Neuron (in vitro differentiated cells): ENCODE data around the gene CLK3.

Experiments
- H2AFZ ChIP-seq: one replicate; pipeline ENCODE4 v1.6.1; 2013; ENCODE audit warnings: low read depth, mild to moderate bottlenecking, inconsistent platforms, low read length, moderate library complexity
- H3K27me3 ChIP-seq: one replicate; pipeline ENCODE4 v1.6.1; 2013; ENCODE audit warnings: low read length; ENCODE audit not compliant: insufficient read depth
- H3K36me3 ChIP-seq: one replicate; pipeline ENCODE4 v1.6.1; 2013; ENCODE audit warnings: low read length; ENCODE audit not compliant: insufficient read depth
- H3K4me1 ChIP-seq: one replicate; pipeline ENCODE4 v1.6.1; 2013; ENCODE audit warnings: low read length; ENCODE audit not compliant: insufficient read depth
- H3K4me3 ChIP-seq: 2 replicates; pipeline ENCODE4 v1.5.1; 2013; ENCODE audit warnings: mild to moderate bottlenecking, low read length, moderate library complexity
- H3K9me3 ChIP-seq: one replicate; pipeline ENCODE4 v1.6.1; 2013; ENCODE audit warnings: low read length

CLK3 gene

GRCh38 chr15:74608786-74609185 is 6.8 kb upstream of the CLK3 start:
- H3K9me3 ChIP-seq = no peaks in the 10 kb centered on the region
- no peaks in the 10 kb centered on the region for H3K36me3 ChIP-seq
- no peaks in the 10 kb centered on the region for H3K27me3 ChIP-seq
- H3K4me3 ChIP-seq = no peak overlapping the region
- H3K4me1 ChIP-seq = no peaks in the 10 kb centered on the region
- H2AFZ ChIP-seq = no peak overlapping the region

DNA sequence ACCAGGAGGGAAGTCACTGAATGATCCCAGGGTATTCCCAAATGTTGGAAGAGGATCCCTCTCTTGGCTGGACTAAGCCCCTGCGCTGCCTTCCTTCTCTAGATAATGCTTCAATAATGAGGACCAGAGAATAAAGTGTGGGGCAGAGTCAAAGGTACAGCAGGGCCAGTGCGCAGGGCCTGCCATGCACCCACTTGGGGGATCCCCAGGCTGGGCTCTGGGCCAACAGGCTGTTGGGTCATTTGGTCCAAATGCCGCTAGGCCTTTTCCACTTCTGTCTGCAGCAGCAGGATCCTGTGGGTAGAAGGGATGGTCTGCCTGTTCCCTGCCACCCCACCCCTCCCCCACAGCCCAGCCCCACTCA is 5.7 kb upstream of the CLK3 start:
- Histone ChIP-seq H3K36me3 (no peaks in the 10 kb centered on the region), H2AFZ (no peak overlapping the region), H3K4me3 (no peak overlapping the region), H3K9me3 (no peaks in the 10 kb centered on the region), H3K27me3 (no peaks in the 10 kb centered on the region), H3K4me1 (peaks cover 4% of the 10 kb centered on the region)

DNA sequence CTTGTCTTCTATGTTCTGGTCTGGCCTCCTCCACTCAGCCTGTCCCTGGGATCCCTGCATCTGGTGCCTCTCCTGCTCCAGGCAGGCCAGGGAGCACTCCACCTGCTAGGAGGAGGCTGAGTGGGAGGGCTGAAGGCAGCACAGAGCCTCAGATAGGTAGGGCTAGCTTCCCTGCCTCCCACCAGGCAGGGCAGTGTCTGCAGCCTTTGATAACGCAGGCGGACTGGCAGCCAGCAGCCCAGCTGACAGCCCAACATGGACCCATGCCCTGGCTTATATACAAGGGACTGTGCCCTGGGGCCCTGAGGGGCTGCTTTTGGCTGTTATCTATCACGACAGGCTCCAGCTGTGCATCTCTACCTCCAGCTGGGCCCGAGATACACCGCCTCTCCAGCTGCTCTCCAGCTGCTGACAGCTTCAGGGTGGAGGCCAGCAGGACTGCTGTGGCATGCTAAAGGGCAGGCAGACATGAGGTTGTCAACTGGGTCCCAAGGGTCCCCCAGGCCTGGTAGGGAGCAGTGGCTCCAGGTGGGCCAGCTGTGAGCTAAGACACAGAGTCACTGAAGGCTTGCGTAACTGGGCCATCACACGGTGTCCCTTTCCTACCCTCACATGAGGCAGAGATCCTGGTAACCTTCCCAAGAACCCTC is 5.2 kb upstream of the CLK3 start:
- Histone ChIP-seq H2AFZ (no peak overlapping the region), H3K36me3 (no peaks in the 10 kb centered on the region), H3K27me3 (no peaks in the 10 kb centered on the region), H3K4me3 (no peak overlapping the region), H3K9me3 (no peaks in the 10 kb centered on the region), H3K4me1 (peaks cover 4% of the 10 kb centered on the region)

GRCh38 chr15:74611341-74611740 is 4.3 kb upstream of the CLK3 start:
- H3K9me3 ChIP-seq = no peaks in the 10 kb centered on the region

DNA sequence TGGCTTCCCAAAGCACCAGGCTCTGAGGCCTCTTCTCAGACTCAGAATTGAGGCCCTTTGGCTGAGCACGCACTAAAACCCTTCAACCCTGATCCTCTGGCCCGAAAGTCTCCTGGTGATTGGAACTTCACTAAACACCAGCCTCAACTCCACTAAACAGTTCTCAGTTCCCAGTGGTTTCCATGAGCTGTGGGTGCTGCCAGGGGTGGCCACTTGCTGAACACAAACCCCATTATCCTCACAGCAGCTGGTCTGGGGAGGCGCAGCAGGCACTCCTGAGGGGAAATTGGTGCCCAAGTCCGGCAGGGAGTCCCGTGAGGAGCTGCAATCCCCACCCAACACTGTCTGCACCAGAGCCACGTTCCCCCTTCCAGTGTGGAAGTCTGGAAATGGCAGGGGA is 3.8 kb upstream of the CLK3 start:
- no peaks in the 10 kb centered on the region for H3K9me3 ChIP-seq
- no peaks in the 10 kb centered on the region for H3K27me3 ChIP-seq
- peaks cover 10% of the 10 kb centered on the region for H3K4me1 ChIP-seq
- no peak overlapping the region for H2AFZ ChIP-seq
- no peaks in the 10 kb centered on the region for H3K36me3 ChIP-seq
- H3K4me3 ChIP-seq = no peak overlapping the region

More at GRCh38 chr15:74611341-74611740, 4.3 kb upstream of the CLK3 start:
- Histone ChIP-seq H2AFZ (no peak overlapping the region), H3K4me3 (no peak overlapping the region), H3K4me1 (peaks cover 5% of the 10 kb centered on the region), H3K27me3 (no peaks in the 10 kb centered on the region), H3K36me3 (no peaks in the 10 kb centered on the region)

GRCh38 chr15:74612677-74613076 is 3.0 kb upstream of the CLK3 start:
- Histone ChIP-seq H3K4me3 (no peak overlapping the region), H3K9me3 (no peaks in the 10 kb centered on the region), H3K4me1 (peaks cover 18% of the 10 kb centered on the region), H2AFZ (no peak overlapping the region), H3K27me3 (no peaks in the 10 kb centered on the region), H3K36me3 (no peaks in the 10 kb centered on the region)

DNA sequence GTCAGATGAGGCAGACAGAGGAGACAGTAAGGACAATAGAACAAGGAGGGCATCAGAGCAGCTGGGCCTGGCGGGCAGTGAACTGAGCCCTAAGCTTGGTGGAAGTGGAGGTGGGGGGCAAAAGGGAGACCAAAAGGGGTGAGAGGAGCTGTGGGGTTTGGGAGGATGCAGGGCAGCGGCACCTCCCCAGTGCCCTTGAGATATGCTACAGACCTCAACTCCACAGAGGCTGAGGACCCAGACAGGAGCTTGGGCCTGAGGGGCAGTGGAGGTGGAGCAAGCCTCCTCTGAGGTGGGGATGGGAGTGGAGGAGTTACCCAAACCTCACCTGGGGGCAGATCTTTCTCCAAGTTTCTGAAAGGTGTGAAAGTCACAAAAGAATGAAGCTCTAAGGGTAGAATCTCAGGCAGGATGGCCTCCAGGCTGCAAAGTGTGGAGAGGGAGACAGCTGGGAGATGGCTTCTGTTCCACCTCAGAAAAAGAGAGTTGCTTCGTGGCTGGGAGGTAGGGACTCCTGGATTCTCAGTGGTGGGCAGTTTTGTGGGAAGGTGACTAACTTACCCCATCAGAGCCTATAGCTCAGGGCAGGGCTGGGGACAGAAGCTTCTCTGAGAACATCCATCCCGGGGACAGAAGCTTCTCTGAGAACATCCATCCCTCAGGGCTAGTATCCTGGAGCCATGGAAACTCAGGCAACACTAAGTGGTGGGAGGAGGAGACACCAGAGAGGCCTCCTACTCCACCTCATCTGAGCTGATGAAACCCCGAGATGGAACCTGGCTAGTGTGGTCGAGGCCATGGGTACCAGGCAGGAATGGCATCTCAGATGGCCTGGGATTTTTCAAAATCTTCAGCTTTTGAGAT is 2.3 kb upstream of the CLK3 start:
- Histone ChIP-seq H2AFZ (no peak overlapping the region), H3K27me3 (no peaks in the 10 kb centered on the region)

GRCh38 chr15:74613953-74614743 is 1.5 kb upstream of the CLK3 start:
- Histone ChIP-seq H2AFZ (no peak overlapping the region), H3K4me1 (peaks cover 23% of the 10 kb centered on the region), H3K4me3 (peak overlapping the region; percentile 78), H3K27me3 (no peaks in the 10 kb centered on the region), H3K36me3 (peaks cover 8% of the 10 kb centered on the region), H3K9me3 (no peaks in the 10 kb centered on the region)

More for the DNA sequence above, 2.3 kb upstream of the CLK3 start:
- Histone ChIP-seq H3K9me3 (no peaks in the 10 kb centered on the region), H3K4me1 (peaks cover 23% of the 10 kb centered on the region), H3K4me3 (no peak overlapping the region), H3K36me3 (peaks cover 3% of the 10 kb centered on the region)

- Histone ChIP-seq H3K4me1 (peaks cover 23% of the 10 kb centered on the region), H3K36me3 (peaks cover 15% of the 10 kb centered on the region), H3K4me3 (peak overlapping the region; percentile 78), H2AFZ (peak overlapping the region; percentile 69), H3K9me3 (no peaks in the 10 kb centered on the region), H3K27me3 (no peaks in the 10 kb centered on the region)
Measured at GRCh38 chr15:74614744-74615507, 710 bp upstream of the CLK3 start.

GRCh38 chr15:74616366-74616939 is 817 bp downstream of the CLK3 start:
- H3K4me1 ChIP-seq = peaks cover 23% of the 10 kb centered on the region
- H3K36me3 ChIP-seq = peaks cover 29% of the 10 kb centered on the region
- peak overlapping the region; percentile 78 for H3K4me3 ChIP-seq
- H2AFZ ChIP-seq = no peak overlapping the region
- no peaks in the 10 kb centered on the region for H3K27me3 ChIP-seq
- no peaks in the 10 kb centered on the region for H3K9me3 ChIP-seq

DNA sequence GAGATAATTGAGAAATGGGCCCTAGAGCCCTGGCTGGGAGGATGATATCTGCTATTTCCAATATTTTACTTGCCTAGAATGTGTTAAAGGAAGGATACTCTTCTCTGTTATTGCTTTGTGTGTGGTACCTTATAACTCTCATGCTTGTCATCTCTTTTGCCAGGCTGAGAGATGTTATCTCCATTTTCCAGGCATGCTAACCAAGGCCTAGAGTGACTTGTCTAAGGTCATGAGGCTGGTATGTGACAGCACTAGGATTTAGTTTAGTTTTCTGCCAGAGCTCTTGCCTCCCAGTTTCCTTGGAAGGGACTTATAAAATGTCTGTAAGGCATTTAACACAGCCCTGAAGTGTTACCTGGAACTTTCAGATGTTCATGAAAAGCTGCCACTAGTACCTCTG is 1.4 kb downstream of the CLK3 start:
- H3K4me1 ChIP-seq = peaks cover 23% of the 10 kb centered on the region
- H3K36me3 ChIP-seq = peaks cover 35% of the 10 kb centered on the region
- no peaks in the 10 kb centered on the region for H3K27me3 ChIP-seq
- no peak overlapping the region for H2AFZ ChIP-seq
- peak overlapping the region; percentile 78 for H3K4me3 ChIP-seq
- no peaks in the 10 kb centered on the region for H3K9me3 ChIP-seq

DNA sequence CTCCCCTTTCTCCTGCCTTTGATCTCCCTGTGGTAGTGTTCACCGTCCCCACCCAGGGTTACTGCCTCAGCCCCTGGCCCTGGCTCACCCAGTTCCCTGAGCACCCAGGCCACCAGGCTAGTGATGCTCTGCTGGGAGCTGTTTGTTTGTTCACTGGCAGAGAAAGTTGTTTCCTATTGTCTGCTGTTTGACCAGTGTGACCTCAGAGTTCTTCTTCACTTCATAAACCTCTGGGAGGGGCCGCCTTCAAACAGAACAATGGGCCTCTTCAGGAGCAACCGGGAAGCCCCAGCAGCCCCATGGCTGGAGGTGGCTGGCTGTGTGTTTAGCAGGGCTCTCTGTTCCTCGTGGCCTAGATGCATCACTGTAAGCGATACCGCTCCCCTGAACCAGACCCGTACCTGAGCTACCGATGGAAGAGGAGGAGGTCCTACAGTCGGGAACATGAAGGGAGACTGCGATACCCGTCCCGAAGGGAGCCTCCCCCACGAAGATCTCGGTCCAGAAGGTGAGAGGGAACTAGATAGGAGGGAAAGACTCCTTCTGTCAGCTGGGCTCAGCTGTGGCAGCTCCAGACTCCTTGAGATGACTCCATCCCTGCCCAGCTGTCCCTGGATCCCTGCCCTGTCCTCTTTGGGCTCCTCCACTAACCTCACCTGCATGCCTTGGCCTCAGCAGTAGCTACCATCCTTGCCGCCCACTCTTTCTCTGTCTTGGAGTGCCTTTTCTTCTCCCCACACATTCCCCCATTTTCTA is 3.4 kb downstream of the CLK3 start:
- Histone ChIP-seq H3K4me3 (no peak overlapping the region), H3K27me3 (no peaks in the 10 kb centered on the region), H3K9me3 (no peaks in the 10 kb centered on the region), H2AFZ (no peak overlapping the region), H3K4me1 (peaks cover 23% of the 10 kb centered on the region), H3K36me3 (peaks cover 54% of the 10 kb centered on the region)
